K562 (cell line): ENCODE results near the gene CRLF3.

ENCODE experiments used
- CHAMP1 ChIP-seq: fragments of 450-650 bp; IDR thresholded peaks from 2 replicates; pipeline ENCODE4 v1.6.1; 2016; ENCODE audit warnings: mild to moderate bottlenecking
- E2F1 ChIP-seq: sonication (generic); formaldehyde crosslinking; IDR thresholded peaks from 2 replicates; pipeline ENCODE4 v1.8.1; 2023; ENCODE audit warnings: mild to moderate bottlenecking, missing genetic modification reagents, moderate library complexity
- FOSL1 ChIP-seq: fragments of 200-800 bp; sonication (Bioruptor generic); conservative IDR thresholded peaks from 2 replicates; pipeline ENCODE4 v1.6.1; 2016; ENCODE audit warnings: missing genetic modification characterization, missing compliant biosample characterization
- HNRNPLL ChIP-seq: fragments of 200-400 bp; formaldehyde crosslinking; IDR thresholded peaks from 2 replicates; pipeline ENCODE4 v1.6.1; 2017; ENCODE audit warnings: low read length, low read depth, mild to moderate bottlenecking; ENCODE audit not compliant: poor library complexity, severe bottlenecking
- KLF6 ChIP-seq: fragments of 250-450 bp; sonication (Bioruptor Pico); IDR thresholded peaks from 2 replicates; pipeline ENCODE4 v1.4.0; 2020; ENCODE audit warnings: mild to moderate bottlenecking, moderate library complexity, borderline replicate concordance
- MAX ChIP-seq: sonication (generic); formaldehyde crosslinking; IDR thresholded peaks from 2 replicates; pipeline ENCODE4 v1.9.0; 2022; ENCODE audit warnings: mild to moderate bottlenecking, missing genetic modification reagents
- POLR2AphosphoS5 ChIP-seq: IDR thresholded peaks from 2 replicates; pipeline ENCODE4 v1.6.1; 2011; ENCODE audit warnings: mild to moderate bottlenecking, low read depth, low read length, moderate library complexity; ENCODE audit not compliant: control insufficient read depth, insufficient read depth
- RFX7 ChIP-seq: fragments of 250-450 bp; sonication (Bioruptor Pico); IDR thresholded peaks from 2 replicates; pipeline ENCODE4 v1.5.1; 2021; ENCODE audit warnings: mild to moderate bottlenecking
- ZNF24 ChIP-seq: fragments of 450-650 bp; IDR thresholded peaks from 2 replicates; pipeline ENCODE4 v1.6.1; 2016
- TF ChIP-seq, protein P1 (sequence below), 3 experiments: IDR thresholded peaks in 2 of 3; conservative IDR thresholded peaks in 1 of 3; 2 replicates each; pipeline ENCODE4 v1.5.1; 2011 to 2012; ENCODE audit warnings: low read length in 3 of 3, mild to moderate bottlenecking in 3 of 3, control low read depth in 2 of 3, improper control_type of control experiment in 1 of 3, inconsistent platforms in 1 of 3, low read depth in 1 of 3, mixed read lengths in 1 of 3, moderate library complexity in 1 of 3; ENCODE audit not compliant: insufficient read depth in 2 of 3
- TF ChIP-seq, protein P2 (sequence below): fragments of 450-650 bp; IDR thresholded peaks from 2 replicates; pipeline ENCODE4 v1.6.1; 2018; ENCODE audit not compliant: partially characterized antibody

DNA sequence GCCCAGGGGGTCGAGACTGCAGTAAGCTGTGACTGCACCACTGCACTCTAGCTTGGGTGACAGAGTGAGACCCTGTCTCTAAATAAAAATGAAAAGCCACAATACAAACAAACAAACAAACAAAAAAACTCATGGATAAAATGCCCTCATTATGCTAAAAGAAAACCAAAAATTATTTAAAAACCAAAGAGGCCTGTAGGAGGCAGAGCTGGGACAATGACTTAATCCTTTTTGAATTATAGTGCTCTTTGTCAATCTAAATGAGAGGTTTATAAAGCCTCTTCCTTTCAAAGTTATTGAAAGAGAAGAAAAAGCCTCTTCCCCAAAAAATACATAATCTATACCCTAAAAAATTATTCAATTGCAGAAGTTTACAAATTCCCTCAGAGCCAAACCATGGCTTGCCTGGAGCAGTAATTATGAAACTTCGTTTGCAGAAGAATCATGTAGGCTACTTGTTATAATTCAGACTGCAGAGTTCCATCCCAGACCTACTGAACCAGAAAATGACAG is 18.5 kb downstream of the CRLF3 start:
- TF ChIP-seq, protein P1, sequence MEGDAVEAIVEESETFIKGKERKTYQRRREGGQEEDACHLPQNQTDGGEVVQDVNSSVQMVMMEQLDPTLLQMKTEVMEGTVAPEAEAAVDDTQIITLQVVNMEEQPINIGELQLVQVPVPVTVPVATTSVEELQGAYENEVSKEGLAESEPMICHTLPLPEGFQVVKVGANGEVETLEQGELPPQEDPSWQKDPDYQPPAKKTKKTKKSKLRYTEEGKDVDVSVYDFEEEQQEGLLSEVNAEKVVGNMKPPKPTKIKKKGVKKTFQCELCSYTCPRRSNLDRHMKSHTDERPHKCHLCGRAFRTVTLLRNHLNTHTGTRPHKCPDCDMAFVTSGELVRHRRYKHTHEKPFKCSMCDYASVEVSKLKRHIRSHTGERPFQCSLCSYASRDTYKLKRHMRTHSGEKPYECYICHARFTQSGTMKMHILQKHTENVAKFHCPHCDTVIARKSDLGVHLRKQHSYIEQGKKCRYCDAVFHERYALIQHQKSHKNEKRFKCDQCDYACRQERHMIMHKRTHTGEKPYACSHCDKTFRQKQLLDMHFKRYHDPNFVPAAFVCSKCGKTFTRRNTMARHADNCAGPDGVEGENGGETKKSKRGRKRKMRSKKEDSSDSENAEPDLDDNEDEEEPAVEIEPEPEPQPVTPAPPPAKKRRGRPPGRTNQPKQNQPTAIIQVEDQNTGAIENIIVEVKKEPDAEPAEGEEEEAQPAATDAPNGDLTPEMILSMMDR (IDR thresholded peaks at IDR 0.05 in 2 of 3, conservative IDR thresholded peaks at IDR 0.05 in 1 of 3; ENCODE audit: insufficient read depth in 2 of 3, low read depth in 1 of 3, low read length in 3 of 3), result peak in 1 of 3 experiments; percentile 26; a peak in 2 of 6 replicates
- TF ChIP-seq HNRNPLL (no peak), KLF6 (no peak), FOSL1 (no peak), POLR2AphosphoS5 (no peak), ZNF24 (no peak), CHAMP1 (no peak), RFX7 (no peak), MAX (CRISPR knock-in tag) (no peak), E2F1 (CRISPR knock-in tag) (no peak)
- TF ChIP-seq, protein P2, sequence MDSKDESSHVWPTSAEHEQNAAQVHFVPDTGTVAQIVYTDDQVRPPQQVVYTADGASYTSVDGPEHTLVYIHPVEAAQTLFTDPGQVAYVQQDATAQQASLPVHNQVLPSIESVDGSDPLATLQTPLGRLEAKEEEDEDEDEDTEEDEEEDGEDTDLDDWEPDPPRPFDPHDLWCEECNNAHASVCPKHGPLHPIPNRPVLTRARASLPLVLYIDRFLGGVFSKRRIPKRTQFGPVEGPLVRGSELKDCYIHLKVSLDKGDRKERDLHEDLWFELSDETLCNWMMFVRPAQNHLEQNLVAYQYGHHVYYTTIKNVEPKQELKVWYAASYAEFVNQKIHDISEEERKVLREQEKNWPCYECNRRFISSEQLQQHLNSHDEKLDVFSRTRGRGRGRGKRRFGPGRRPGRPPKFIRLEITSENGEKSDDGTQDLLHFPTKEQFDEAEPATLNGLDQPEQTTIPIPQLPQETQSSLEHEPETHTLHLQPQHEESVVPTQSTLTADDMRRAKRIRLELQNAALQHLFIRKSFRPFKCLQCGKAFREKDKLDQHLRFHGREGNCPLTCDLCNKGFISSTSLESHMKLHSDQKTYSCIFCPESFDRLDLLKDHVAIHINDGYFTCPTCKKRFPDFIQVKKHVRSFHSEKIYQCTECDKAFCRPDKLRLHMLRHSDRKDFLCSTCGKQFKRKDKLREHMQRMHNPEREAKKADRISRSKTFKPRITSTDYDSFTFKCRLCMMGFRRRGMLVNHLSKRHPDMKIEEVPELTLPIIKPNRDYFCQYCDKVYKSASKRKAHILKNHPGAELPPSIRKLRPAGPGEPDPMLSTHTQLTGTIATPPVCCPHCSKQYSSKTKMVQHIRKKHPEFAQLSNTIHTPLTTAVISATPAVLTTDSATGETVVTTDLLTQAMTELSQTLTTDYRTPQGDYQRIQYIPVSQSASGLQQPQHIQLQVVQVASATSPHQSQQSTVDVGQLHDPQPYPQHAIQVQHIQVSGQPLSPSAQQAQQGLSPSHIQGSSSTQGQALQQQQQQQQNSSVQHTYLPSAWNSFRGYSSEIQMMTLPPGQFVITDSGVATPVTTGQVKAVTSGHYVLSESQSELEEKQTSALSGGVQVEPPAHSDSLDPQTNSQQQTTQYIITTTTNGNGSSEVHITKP, result no peak
